GM19463 (cell line): ENCODE data around the gene CDH20.

ENCODE experiments used
- ATAC-seq: cut with Tn5 transposase; IDR thresholded peaks from one replicate; pipeline ENCODE4 v1.9.1; 2021; ENCODE audit warnings: mild to moderate bottlenecking, moderate library complexity; ENCODE audit not compliant: unreplicated experiment

Gene CDH20

DNA sequence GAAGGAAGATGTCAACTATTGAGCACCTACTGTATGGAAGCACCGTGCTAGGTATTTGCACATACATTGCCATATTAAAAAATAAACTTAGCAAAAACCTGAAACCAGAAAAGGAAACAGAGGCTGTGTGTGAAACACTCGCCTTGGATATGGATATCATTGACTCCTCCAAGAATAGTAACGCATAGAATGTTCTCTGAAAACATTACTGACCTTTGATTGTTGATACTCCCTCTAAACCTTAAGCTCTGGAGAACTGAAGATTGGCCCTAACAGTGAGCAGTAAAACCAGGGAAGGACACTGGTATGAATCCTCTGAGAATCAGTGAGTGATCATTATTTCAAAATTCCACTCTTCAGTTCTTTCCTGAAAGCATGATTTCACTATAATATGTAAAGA, 236.8 kb downstream of the CDH20 start:
- ATAC-seq, result no peak

DNA sequence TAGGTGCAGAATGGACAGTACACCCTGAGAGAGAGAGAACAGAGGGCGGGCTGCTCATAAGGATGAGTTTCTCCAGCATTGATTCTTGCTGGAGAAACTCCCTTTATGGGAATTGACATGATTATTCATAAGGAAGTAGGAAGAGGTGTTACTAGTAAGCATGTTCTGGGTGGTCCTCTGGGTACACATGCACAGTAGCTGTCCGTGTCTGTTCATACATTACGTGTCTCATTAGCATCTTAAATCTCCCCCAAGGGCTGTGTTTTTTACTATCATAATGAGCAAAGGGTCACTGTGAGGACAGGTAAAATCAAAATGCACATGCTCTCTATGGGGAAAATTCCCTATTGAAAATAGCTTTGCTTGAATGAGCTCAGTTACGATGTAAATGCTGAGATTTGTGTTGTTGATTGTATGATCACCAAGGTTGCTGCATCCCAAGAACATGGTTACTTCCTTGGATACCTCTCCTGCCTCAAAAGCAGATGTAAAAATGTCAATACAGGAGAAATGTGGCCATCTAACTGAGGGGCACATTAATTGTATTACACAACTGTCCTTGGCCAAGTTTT, 238.9 kb downstream of the CDH20 start:
- no peak for ATAC-seq

DNA sequence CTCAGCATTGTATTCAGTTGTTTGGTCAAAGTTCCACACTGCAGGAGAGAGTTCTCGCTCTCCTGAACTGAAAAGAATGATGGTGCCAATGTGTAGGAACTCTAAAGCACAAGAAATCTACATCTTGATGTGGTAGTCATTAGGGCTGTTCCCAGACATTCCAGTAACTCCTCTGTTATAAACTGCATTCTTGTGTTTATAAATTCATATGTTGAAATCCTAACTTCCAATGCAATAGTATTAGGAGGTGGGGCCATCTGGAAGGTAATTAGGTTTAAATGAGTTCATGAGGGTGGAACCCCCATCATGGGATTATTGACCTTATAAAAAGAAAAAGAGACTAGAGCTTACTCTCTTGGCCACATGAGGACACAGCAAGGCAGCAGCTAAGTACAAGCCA, 239.6 kb downstream of the CDH20 start:
- ATAC-seq, result no peak

DNA sequence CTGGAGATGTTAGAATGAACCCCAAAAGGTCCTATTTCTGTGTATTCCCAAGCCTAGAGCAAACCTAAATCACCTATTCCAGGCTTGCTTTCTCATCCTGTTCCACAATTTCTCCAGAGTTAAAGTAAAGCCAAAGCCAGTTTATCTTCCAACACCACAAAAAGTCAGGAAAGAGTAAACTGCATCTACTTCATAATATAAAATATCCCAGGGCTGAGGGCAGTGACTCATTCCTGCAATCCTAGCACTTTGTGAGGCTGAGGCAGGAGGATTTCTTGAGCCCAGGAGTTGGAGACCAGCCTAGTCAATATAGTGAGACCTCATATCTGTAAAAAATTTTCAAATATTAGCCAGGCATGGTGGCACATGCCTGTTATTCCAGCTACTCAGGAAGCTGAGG, 241.4 kb downstream of the CDH20 start:
- ATAC-seq, result no peak

DNA sequence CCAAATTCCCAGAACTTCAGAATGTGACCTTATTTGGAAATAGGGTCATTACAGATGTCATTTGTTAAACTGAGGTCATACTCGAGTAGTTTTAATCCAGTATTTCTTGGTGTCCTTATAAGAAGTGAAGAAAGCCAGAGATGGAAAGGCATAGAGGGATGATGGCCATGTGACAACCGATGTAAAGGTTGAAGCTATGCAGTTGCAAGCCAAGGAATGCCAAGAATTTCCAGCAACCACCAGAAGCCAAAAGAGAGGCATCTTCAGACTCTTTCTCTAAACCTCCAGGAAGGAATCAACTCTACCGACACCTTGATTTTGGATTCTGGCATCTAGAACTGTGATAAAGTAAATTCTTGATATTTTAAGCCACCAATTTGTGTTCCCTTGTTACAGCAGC, 242.2 kb downstream of the CDH20 start:
- ATAC-seq, result no peak

DNA sequence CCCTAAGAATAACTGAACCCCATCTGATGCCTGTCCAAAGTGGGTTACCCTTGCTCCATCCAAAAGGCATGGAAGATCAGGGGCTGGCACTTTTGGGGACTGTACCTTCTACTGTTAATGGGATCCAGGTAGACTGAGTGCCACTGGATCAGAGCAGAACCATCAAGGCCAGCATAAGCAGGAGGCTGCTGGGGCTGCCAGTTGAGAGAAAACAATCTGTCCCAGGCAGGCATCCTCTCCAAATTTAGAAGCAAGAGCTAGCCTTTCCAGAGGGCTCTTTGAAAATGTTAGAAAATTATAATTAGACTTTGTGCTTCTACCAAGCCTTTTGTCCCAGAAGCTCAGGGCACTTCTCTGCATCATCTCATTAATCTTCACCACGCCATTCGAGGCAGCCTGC, 245.6 kb downstream of the CDH20 start:
- no peak for ATAC-seq

DNA sequence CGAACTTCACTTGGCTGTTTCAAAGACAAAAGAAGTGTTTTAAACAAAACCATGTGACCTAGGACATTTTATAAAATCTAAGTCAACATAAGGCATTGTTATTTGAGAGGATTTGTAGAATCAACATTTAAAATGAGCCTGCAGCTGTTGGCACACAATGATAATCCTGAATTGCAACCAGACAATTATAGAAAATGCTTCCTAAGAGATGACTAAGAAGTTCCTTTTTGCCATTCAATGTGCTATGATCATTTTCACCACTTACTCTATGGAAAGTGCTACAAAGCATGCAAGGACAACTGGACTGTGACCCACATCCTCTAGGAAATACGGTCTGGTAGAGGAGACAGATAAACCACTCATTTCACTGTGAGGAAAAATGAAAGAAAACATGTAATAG, 246.4 kb downstream of the CDH20 start:
- no peak for ATAC-seq

DNA sequence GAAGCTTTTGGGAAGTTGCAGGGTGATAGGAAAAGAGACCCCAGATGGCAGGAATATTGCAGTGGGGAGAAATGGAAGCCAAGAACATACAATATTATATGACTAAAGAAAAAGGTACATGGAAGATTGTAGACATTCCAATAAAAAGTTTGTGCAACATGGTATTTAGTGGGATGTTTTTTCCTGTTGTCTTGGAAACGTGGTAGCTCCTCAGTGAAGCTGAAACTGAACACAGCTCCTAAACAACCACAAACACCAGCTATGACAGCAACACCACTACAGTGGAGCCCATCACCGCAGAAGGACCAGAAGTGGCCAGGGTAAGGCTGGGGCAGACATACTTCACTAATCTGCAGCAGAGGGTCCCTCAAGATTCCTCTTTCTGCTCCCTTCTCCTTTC, 246.8 kb downstream of the CDH20 start:
- no peak for ATAC-seq

DNA sequence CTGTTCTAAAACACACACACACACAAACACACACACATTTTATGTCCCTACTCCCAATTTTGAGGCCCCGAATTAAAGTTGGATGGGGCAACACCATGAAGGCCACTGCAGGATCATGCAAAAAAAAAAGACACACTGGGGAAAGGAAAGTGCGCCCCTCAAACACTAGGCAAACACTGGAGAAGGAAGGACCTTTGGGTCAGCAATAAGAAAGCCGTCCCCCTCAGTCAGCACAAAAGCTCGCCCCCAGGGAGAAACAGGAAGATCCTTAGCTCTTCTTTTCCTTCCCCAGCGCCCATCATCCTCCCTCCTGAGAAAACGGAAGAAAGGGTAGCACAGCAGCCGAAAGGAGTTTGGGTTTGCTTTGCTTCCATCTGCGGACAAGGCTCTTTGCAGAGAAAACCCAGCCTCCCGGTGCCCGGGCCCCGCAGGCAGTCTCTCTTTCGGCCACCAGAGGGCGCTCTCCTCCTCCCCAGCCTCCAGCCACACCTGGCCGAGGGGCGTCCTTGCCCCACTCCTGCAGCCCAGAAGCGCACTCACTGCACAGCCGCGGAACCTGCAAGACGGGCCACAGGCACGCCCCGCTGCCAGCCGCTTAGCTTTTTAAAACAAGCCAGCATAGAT, 248.5 kb downstream of the CDH20 start:
- peak; percentile 81 for ATAC-seq

DNA sequence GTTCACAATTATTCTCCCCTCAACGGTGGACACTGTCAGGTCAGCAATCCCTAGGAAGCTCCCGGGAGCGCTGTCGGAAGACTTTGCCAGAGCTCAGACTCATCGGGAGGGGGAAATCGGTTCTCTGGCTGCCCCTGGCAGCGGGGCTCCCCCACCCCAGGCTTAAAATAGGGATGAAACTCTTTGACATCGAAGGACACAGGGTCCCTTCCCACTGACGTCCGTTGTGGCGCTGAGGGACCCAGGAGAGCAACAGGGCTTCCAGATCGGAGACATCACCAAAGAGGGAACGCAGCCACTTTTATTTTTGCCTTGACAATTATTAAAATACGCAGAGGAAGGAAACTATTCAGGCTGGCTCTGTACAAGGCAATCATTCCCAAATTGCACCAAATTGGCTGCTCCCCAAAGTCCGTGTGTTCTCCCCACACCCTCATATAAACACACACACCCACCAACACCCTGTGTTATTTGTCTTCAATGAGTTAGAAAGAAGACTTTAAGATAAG, 249.0 kb downstream of the CDH20 start:
- ATAC-seq, result no peak

DNA sequence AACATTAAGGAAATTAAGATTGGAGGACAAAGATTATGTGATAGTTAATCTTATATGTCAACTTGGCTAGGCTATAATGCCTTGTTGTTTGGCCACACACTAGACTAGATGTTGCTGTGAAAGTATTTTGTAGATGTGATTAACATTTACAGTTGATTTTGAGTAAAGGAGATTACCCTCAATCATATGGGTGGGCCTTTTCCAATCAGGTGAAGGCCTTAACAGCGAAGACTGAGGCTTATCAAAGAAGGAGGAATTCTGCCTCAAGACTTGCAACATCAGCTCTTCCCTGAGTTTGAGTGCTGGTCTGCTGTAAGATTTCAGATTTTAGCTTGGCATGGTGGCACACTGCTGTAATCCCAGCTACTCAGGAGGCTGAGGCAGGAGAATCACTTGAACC, 250.3 kb downstream of the CDH20 start:
- no peak for ATAC-seq

DNA sequence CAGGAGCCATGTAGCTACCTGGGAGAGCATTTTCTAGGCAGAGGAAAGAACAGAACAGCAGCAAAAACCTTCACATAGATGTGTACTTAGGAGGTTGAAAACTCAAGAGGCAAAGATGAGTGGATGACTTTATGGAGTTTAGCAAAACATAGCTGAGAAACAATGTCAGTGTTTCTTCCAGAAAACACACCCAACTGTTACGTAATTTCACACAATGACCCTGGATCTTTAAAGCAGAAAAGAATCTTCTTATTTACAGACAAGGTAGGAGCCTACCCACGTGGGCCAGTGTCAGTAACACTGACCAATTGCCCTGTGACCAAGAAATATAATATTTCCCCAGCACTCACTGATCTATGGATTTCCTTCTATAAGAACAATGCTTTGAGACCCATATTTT, 254.6 kb downstream of the CDH20 start:
- ATAC-seq, result no peak

DNA sequence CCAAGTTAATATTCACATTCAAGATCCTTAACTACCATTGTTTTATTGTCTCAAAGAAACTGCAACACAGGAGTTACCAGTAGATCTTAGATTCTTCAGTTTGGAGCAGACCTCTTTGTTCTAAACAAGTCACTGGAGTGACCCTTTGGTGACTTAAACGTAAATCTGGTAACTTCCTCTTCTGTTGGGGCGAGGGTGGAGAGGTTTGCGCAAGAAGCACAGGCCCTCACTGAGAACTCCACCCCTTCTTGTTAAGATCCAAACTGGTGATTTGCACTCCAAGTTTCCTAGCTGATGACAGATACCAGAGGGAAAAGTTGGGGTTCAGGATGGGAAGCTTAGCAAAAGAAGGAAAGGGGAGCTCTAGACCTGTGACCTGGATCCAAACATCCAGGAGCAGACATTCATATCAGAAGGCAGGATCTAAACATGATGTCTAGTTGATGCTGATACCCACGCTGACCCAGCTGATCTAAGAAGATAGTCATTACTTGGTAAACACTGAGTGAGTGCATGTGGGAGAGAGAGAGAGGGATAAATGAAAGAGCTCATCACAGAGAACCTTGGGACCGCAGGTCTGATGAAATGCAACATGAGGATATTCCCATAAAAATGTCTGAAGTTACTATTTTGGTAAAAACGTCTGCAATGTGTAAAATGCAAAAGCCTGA, 256.0 kb downstream of the CDH20 start:
- ATAC-seq, result no peak

DNA sequence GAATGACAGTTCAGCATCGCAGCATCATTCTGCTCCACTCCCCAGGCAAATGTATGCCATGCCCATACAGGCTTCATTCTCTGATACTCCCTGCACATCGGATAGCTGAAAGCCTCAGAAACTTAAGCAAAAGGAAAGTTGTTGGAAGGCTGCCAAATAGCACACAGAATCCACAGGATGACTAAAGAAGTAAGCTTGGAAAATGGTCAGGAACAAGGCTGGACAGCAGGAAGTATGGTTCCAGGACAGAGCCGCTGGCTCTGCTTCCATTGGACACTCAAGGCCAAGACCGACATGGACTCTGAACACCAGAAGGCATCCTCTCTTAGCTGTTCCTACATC, 256.5 kb downstream of the CDH20 start:
- ATAC-seq, result no peak

DNA sequence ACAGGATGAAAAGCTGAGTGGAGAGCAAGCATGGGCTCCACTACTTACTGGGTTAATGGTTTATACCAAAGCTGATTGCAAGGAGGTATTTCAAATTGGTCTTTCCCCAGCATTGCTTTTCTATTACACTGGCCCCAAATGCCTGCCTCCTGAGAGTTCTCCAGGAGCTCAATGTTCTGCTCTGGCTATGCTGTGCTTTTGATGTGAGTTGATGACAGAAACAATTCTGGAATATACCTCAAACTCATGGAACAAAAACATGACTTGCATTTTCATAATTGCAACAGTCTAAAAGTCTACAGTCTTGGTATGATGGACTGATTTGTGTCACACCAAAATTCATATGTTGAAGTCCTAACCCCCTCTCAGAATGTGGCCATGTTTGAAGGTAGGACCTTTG, 258.0 kb downstream of the CDH20 start:
- ATAC-seq, result no peak

DNA sequence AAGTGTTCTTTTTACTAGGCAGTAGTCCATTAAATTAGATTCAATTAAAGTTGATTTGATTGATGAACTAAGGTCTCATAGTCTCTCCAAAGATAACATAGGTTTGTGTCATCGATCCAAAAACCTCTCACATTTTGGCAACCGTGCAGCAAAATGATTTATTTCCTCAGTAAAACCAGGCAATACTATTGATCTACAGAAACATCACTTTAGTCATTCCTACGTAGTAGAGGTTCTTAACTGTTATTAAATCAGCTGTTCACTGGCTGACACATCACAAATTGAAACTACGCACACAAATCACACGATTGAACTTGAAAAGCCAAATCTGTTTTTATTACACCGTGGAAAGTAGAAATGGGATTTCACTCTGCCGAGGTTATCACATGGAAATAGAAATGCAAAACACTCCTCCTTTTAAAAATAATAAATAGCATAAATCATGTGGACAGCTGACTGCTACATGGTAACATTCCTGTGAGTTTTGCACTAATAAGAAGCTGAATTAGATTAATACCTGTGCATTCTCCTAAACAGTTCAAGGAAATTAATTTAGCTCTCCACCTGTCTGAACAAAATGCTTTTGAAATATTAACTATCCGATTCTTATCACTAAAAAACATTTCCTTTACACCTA, 262.5 kb downstream of the CDH20 start:
- ATAC-seq, result no peak

DNA sequence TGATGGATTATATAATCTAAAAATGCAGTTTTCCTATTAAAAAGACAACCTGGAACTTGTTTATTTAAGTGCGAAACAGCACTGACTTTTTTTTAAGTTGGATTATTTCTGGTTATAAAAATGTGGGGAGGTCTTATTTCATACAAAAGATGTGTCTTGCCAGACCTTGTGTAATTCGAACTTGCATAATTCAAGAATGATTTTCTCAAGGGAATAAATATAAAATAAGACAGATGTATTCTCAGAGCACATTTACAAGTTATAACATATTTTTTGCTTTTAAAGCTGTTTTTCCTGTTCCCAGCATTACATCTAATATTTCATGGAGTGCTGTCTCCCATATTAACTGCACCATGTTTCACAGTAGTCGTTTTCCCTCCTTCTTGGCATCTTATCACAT, 263.1 kb downstream of the CDH20 start:
- ATAC-seq, result no peak

DNA sequence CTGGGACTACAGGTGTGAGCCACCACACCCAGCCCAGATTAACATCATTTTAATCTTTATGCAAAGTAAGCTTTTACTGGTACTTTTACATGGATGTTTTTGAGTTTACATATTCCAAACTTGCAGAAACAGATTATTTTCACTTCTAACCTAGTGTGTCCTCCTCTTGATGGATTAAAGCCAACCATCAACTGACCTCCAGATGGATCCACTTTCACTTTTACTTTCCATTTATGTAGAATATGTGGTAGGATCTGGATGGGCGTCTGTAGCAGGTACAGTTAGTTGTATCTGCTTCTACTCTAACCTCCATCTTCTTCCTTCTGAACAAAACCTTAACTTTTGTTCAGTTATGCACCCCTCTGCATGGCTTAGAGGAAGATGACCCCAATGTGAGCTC, 264.1 kb downstream of the CDH20 start:
- ATAC-seq, result no peak

DNA sequence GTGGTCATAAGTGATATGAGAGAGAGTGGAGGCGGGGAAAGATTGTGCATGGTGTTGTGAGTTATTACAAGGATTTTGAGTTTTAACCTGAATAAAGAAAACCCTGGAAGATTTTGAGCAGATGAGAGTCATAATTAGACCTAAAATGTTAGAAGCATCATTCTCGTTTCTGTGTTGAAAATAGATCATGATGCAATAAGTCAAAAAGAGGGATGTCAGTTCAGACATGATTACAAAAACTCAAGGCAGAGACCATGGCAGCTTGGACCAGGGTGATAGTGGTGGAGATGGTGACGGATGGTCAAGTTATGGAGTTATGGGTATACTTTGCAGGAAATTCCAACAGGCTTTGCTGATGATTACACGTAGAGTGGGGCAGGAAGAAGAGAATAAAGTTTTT, 267.2 kb downstream of the CDH20 start:
- ATAC-seq, result no peak

DNA sequence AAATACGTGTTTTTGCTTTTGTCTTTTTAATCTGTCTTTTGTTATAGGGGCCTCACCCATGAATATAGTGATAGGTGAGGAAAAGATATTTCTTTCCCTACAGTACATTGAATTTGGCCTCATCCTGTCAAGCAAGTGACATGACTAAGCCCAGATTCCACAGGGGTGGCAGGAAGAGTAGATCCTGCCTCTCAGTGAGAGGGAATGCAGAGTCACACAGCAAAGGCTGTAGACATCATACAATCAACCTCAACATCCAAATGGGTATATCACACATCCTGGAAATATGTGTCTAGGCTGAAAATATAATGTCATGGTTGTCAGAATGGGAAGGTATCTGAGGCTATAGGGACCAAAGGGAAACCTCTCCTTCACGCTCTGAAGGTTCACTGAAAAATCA, 269.6 kb downstream of the CDH20 start:
- no peak for ATAC-seq
